Skin epidermis (tissue), 12 donors: ENCODE data around the gene CCDC61.

ENCODE experiments used
- H3K27ac ChIP-seq, 21 experiments: fragments of 200-600 bp; sonication (generic) in 11 of 21; one replicate each; pipeline ENCODE4 v1.5.0; 2020; ENCODE audit warnings: mild to moderate bottlenecking in 3 of 21, inconsistent platforms in 2 of 21, moderate library complexity in 2 of 21
- H3K4me3 ChIP-seq, 7 experiments: fragments of 200-600 bp; sonication (generic) in 2 of 7; one replicate each; pipeline ENCODE4 v1.5.0; 2020; ENCODE audit warnings: inconsistent platforms in 2 of 7, mild to moderate bottlenecking in 2 of 7, moderate library complexity in 1 of 7

Gene CCDC61

GRCh38 chr19:45994998-45995714 is at the start of gene CCDC61:
Gene CCDC61 (plus strand): TSS chr19:45995467. CDS start chr19:46003019, 7,552 bp downstream.
- H3K4me3 ChIP-seq = peak within 1 kb of the TSS; percentile 55 to 80 (median 70)
- peak within 1 kb of the TSS; percentile 39 to 92 (median 85) for H3K27ac ChIP-seq

- Histone ChIP-seq H3K4me3 (no peak overlapping the region), H3K27ac (no peak overlapping the region)
Observed at GRCh38 chr19:45947926-45948325, 47.3 kb upstream of the CCDC61 start.

GRCh38 chr19:45952341-45952685 is 43.0 kb upstream of the CCDC61 start:
- H3K4me3 ChIP-seq = no peak overlapping the region
- H3K27ac ChIP-seq = no peak overlapping the region

- Histone ChIP-seq H3K4me3 (peak overlapping the region in 2 of 7 experiments; percentile 8 to 20), H3K27ac (no peak overlapping the region)
Observed at GRCh38 chr19:45952686-45953505, 42.4 kb upstream of the CCDC61 start.

GRCh38 chr19:45953676-45954075 is 41.6 kb upstream of the CCDC61 start:
- Histone ChIP-seq H3K27ac (no peak overlapping the region), H3K4me3 (no peak overlapping the region)

- no peak overlapping the region for H3K27ac ChIP-seq
- no peak overlapping the region for H3K4me3 ChIP-seq
Observed at GRCh38 chr19:45954156-45954555, 41.1 kb upstream of the CCDC61 start.

- Histone ChIP-seq H3K4me3 (no peak overlapping the region), H3K27ac (peak overlapping the region in 1 of 21 experiments; percentile 54)
Observed at GRCh38 chr19:45955905-45956608, 39.2 kb upstream of the CCDC61 start.

GRCh38 chr19:45958320-45958719 is 36.9 kb upstream of the CCDC61 start:
- Histone ChIP-seq H3K27ac (no peak overlapping the region), H3K4me3 (no peak overlapping the region)

GRCh38 chr19:45958769-45959516 is 36.3 kb upstream of the CCDC61 start:
- Histone ChIP-seq H3K4me3 (no peak overlapping the region), H3K27ac (peak overlapping the region in 1 of 21 experiments; percentile 1)

- peak overlapping the region in 1 of 21 experiments; percentile 1 for H3K27ac ChIP-seq
- H3K4me3 ChIP-seq = no peak overlapping the region
Observed at GRCh38 chr19:45959517-45960025, 35.7 kb upstream of the CCDC61 start.

- H3K27ac ChIP-seq = no peak overlapping the region
Observed at GRCh38 chr19:45960595-45961235, 34.6 kb upstream of the CCDC61 start.

GRCh38 chr19:45962021-45962420 is 33.2 kb upstream of the CCDC61 start:
- Histone ChIP-seq H3K27ac (no peak overlapping the region), H3K4me3 (no peak overlapping the region)

More at GRCh38 chr19:45960595-45961235, 34.6 kb upstream of the CCDC61 start:
- no peak overlapping the region for H3K4me3 ChIP-seq

GRCh38 chr19:45967246-45967645 is 28.0 kb upstream of the CCDC61 start:
- H3K27ac ChIP-seq = no peak overlapping the region

GRCh38 chr19:45968626-45969025 is 26.6 kb upstream of the CCDC61 start:
- H3K4me3 ChIP-seq = no peak overlapping the region
- no peak overlapping the region for H3K27ac ChIP-seq

More at GRCh38 chr19:45967246-45967645, 28.0 kb upstream of the CCDC61 start:
- H3K4me3 ChIP-seq = no peak overlapping the region

GRCh38 chr19:45969676-45970075 is 25.6 kb upstream of the CCDC61 start:
- no peak overlapping the region for H3K27ac ChIP-seq
- no peak overlapping the region for H3K4me3 ChIP-seq

GRCh38 chr19:45971260-45971902 is 23.9 kb upstream of the CCDC61 start:
- Histone ChIP-seq H3K4me3 (peak overlapping the region in 2 of 7 experiments; percentile 3 to 19), H3K27ac (peak overlapping the region in 2 of 21 experiments; percentile 15 to 27)

- Histone ChIP-seq H3K4me3 (peak overlapping the region; percentile 3 to 32 (median 18)), H3K27ac (peak overlapping the region in 3 of 21 experiments; percentile 36 to 58 (median 38))
Observed at GRCh38 chr19:45972081-45972946, 23.0 kb upstream of the CCDC61 start.
